H1 (cell line): ENCODE data around the gene CKB. TPM values are rescaled to one million over a fixed set of nuclear protein-coding genes. Genes with fewer than 3 reads are reported as not detected.

Experiments
- polyA plus RNA-seq, 7 experiments: library from polyadenylated mRNA; depleted of rRNA in 3 of 7; stranded (reverse) in 5 of 7; unstranded in 2 of 7; fragments of >200 nt in 5 of 7; fragments of 200-250 nt in 2 of 7; gene quantifications; 1 replicate in 5 of 7; 2 replicates in 1 of 7; 4 replicates in 1 of 7; pipeline versions ENCODE4 v1.2.1 to v1.2.3, GENCODE V29; 2011 to 2013; ENCODE audit warnings: missing spikeins in 2 of 7, mixed read lengths in 2 of 7
- total RNA-seq: library from RNA; stranded (reverse); fragmentation: NEBNext Ultra II Directional; extraction: Animal tissue kit (Norgen Biotek cat#: 25700); gene quantifications from 2 replicates; pipeline ENCODE4 v1.2.1, GENCODE V29; 2021
- TF ChIP-seq, protein P1 (sequence below): IDR thresholded peaks from 2 replicates; pipeline ENCODE4 v1.6.1; 2012; ENCODE audit warnings: inconsistent platforms

Gene CKB
- total and polyA plus RNA-seq, 2 of the 8 experiments (the other 6 are each of a cell fraction or from before 2014, with no cell fraction given) = 538 to 950 TPM

DNA sequence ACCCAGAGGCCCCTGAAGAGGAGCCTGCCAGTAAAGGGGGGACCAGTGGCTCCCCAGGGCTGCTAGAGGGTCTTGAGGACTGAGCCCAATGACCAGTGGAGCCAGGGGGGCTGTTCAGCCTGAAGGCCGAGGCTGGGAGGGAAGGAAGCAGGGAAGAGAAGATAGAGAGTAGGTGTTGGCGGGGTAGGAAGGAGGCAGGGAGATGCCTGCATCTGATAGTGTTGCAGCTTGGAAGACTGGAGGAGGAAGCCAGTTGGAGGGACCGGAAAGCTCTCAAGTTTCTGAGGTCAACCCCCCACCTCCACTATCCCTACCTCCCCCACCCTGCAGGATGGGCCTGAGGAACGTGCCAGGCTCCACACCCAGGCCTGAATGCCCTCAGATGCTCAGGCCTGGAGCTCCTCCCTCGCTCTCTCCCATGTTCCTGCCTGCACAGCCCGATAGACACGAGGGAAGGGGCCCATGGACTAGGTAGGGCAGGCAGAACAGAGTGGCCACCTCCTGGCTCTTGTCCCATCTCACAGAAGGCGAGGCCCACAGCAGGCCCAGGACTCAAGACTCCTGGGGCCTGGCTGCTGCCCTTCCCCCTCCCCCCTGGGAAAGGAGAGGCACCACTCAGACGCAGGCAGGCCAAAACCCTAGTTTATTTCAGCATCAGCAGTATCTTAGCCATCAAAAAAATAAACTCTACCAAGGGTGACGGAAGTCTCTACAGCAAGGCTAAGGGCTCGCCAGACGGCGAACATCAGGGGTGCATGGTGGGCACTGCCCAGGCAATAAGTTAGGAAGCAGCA, 3.4 kb downstream of the CKB start (continued):
- TF ChIP-seq, protein P1, sequence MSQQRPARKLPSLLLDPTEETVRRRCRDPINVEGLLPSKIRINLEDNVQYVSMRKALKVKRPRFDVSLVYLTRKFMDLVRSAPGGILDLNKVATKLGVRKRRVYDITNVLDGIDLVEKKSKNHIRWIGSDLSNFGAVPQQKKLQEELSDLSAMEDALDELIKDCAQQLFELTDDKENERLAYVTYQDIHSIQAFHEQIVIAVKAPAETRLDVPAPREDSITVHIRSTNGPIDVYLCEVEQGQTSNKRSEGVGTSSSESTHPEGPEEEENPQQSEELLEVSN = no peak
